Stimulated activated CD8-positive, alpha-beta memory T cell treated with anti-CD3 and anti-CD28 coated beads, Interleukin-15, amount 100 ng/mL, for 4 hours (primary cell): ENCODE measurements around the gene DOCK3.
"Not testable (repeated sequence)": the region's sequence is repeated elsewhere in the genome, so short reads cannot be mapped to it uniquely, and the experiment has no call there.

Source experiments
- DNase-seq, 2 donors: peaks; one replicate each; pipeline ENCODE4 v3.0.0-alpha.2; 2020; ENCODE audit warnings: low read depth in 2 of 2

DOCK3 gene

GRCh38 chr3:51099794-51100535, 425.2 kb downstream of the DOCK3 start:
- no peak for DNase-seq

DNA sequence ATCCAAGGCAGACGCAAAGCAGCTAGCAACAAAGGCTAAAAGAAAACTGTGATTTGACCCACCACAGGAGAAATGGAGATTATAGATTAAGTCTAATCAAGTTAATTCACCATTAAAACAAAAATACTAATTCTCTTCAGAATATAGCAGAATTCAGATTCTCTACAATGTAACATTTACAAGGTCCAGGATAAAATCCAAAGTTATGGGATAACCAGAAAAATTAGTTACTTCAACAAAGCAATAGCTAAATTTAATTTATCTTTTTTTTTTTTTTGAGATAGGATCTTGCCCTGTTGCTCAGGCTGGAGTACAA, 425.8 kb downstream of the DOCK3 start:
- no peak for DNase-seq

- no peak for DNase-seq
Measured at GRCh38 chr3:51102396-51102795, 427.7 kb downstream of the DOCK3 start.

DNA sequence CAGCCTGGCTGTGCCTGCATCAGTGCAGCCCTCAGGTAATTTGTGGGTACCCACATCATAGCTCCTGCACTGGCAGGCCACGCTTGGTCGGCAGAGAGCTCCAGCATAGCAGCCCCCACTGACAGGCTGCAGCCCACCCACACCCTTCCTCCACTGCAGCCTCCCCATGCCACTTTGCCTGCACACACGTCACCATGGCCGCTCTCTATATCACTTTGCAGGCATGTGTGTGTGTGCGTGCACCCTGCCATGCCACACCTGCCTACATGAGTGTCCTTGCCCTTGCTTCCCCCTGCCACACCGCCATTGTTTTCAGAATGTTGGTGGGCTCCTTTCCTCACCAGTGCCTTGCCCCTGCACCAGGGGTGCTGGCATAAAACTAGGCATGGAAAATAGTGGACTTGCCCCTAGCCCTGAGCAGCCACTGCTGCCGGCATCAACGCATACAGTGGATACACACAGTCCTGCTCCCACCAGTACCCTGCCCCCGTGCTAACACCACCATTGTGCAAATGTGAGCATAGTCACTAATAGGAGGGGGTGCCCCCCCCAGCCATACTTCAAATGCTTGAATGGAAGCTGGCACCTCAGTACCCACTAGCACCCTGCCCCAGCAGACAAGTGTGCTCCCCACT, 431.6 kb downstream of the DOCK3 start:
- no peak for DNase-seq

DNA sequence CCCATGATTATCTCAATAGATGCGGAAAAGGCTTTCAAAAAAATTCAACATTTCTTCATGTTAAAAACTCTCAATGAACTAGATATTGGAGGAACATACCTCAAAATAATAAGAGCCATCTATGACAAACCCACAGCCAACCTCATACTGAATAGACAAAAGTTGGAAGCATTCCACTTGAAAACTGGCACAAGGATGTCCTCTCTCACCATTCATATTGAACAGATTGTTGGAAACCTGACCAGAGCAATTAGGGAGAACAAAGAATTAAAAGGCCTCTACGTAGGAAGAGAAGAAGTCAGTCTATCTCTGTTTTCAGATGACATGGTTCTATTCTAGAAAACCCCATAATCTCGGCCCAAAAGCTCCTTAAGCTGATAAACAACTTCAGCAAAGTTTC, 435.9 kb downstream of the DOCK3 start:
- no peak for DNase-seq

DNA sequence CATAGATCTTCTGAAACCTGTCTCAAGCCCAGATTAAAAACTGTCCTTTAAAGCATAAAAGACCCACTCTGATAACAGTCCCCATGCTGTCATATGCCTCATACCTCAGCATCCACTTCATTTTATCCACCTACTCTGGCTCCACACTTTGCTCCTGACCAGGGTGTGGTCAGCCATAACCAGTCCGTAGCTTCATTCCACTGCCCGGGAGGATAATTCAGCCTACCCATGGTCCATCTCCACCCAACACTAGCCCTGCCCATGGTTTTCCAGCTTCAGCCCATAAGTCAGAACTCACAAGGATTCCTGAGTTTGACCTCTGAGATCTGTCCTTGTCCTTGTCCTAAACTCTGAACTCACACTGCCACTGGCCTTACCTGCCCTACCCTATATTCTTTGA, 448.2 kb downstream of the DOCK3 start:
- no peak for DNase-seq

- no peak for DNase-seq
Measured at GRCh38 chr3:51123531-51123930, 448.8 kb downstream of the DOCK3 start.

GRCh38 chr3:51131607-51132006, 456.9 kb downstream of the DOCK3 start:
- not testable (repeated sequence) for DNase-seq

DNA sequence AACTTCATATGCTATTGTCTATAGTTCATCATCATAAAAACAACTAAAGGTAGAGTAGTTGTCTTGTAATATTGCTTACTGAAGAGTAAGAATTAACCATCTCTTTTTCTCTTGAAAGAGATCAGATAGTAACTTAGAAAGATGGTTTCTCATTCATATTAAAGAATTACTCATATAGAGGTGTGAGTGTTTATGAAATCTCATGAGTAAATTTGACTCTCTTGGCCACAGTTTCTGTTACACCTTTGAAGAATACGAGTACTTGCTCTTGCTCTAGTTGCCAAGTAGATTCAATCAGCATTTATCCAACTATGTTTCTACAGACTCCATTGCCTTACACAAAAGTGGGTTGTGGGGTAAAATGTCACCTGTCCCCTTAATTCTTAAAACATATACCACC, 463.0 kb downstream of the DOCK3 start:
- DNase-seq: no peak

GRCh38 chr3:51139616-51140015, 464.9 kb downstream of the DOCK3 start:
- DNase-seq: no peak

- no peak for DNase-seq
Measured at GRCh38 chr3:51141573-51141972, 466.8 kb downstream of the DOCK3 start.

GRCh38 chr3:51145811-51146585, 471.3 kb downstream of the DOCK3 start:
- no peak for DNase-seq

- DNase-seq: no peak
Measured at GRCh38 chr3:51146781-51147180, 472.1 kb downstream of the DOCK3 start.

DNA sequence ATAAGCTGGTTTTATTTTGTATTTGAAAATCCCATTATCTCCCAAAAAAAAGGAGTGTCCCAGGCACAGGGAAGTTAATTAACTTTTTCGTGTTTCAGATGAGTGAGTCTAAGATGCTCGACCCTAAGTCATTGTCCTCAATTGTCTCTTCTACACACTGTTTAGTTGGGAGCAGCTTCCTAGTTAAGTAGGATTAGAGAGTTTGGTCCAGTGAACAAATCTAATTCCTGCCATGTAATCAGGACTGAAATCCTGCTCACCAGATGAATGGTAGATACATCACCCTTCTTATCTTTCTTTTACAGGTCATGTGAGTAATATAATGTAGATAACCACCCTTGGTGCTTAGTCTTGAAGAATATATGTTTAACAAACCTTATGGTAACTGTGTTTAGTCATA, 481.4 kb downstream of the DOCK3 start:
- DNase-seq: no peak

GRCh38 chr3:51163051-51163450, 488.3 kb downstream of the DOCK3 start:
- DNase-seq: no peak

- DNase-seq: no peak
Measured at GRCh38 chr3:51173518-51174271, 499.0 kb downstream of the DOCK3 start.

- no peak for DNase-seq
Measured at GRCh38 chr3:51176923-51177322, 502.2 kb downstream of the DOCK3 start.

DNA sequence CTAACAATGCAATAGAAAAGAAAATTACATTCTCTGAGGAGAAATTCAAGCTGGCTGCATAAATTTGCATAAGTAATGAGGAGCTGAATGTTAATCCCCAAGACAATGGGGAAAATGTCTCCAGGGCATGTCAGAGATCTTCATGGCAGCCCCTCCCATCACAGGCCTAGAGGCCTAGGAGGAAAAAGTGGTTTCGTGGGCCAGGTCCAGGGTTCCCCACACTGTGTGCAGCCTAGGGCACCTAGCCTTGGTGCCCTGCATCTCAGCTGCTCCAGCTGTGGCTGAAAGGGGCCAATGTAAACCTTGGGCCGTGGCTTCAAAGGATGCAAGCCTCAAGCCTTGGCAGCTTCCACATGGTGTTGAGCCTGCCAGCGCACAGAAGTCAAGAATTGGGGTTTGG, 511.7 kb downstream of the DOCK3 start:
- not testable (repeated sequence) for DNase-seq

DNA sequence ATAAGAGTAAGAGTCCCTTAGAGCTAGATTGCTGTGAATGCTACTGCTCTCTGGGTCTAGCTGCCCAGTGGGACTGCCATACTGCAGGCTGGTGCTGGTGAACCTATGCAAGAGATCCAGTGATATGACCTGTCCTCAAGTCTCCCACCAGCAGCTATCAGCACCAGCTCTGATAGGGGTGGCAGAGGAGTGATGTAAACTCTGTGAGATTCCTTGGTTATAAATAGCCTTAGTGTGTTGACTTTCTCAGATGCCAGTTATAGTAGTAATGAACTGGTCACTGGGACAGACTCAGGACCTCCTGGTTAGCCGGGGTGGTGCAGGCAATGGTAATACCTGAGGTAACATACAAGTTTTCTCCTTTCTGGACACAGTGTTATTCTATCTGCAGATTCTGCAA, 515.5 kb downstream of the DOCK3 start:
- DNase-seq: no peak

GRCh38 chr3:51190827-51191226, 516.1 kb downstream of the DOCK3 start:
- DNase-seq: no peak

GRCh38 chr3:51191768-51192167, 517.0 kb downstream of the DOCK3 start:
- DNase-seq: no peak

GRCh38 chr3:51198477-51198876, 523.8 kb downstream of the DOCK3 start:
- DNase-seq: no peak
